ENCODE data around the gene B4GALT2.

DNA sequence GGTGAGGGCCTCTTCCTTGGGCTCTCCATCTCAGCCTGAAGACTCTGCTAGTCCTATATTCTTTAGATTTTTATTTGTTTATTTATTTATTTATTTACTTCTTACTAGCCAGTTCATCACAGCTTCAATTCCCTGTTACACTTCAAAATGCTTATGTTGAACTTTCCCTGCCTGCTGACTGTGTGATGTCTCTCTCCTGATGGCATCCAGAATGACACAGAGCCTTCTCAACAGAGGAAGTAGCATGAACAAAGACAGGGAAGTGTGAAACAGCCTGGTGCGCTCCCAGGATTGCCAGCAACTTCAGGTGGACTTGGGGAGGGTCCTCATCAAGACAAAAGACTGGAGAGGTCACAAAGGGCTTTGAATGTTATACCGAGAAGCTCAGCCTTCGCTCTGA is 36.6 kb upstream of the B4GALT2 start:
- TF ChIP-seq, protein P1, sequence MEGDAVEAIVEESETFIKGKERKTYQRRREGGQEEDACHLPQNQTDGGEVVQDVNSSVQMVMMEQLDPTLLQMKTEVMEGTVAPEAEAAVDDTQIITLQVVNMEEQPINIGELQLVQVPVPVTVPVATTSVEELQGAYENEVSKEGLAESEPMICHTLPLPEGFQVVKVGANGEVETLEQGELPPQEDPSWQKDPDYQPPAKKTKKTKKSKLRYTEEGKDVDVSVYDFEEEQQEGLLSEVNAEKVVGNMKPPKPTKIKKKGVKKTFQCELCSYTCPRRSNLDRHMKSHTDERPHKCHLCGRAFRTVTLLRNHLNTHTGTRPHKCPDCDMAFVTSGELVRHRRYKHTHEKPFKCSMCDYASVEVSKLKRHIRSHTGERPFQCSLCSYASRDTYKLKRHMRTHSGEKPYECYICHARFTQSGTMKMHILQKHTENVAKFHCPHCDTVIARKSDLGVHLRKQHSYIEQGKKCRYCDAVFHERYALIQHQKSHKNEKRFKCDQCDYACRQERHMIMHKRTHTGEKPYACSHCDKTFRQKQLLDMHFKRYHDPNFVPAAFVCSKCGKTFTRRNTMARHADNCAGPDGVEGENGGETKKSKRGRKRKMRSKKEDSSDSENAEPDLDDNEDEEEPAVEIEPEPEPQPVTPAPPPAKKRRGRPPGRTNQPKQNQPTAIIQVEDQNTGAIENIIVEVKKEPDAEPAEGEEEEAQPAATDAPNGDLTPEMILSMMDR (IDR thresholded peaks at IDR 0.05): no peak
- no peak for TF ChIP-seq POLR2A (IDR thresholded peaks at IDR 0.05)
